IMR-90 (cell line): ENCODE results near the gene IL2. TPM values are rescaled to one million over a fixed set of nuclear protein-coding genes. Genes with fewer than 3 reads are reported as not detected.

Experiments used
- ATAC-seq: fragments of 200-7000 bp; cut with Tn5 transposase; 2 replicates; pipeline ENCODE4 v1.9.1; 2020; ENCODE audit warnings: low read depth, mild to moderate bottlenecking, moderate library complexity
- BruUV-seq: library from RNA; stranded (reverse); fragments of 400-500 nt; replicated peaks from 2 replicates; lab custom pipeline; 2021; lab: Mats Ljungman, UMichigan
- CTCF ChIA-PET: fragments of 300-600 bp; formaldehyde crosslinking; extraction: SDS; loops from one replicate; lab custom pipeline; 2021; ENCODE audit warnings: antibody characterized with exemption; lab: Yijun Ruan, JAX
- POLR2A ChIA-PET: fragments of 300-600 bp; sonication (Branson Sonifier 250); formaldehyde crosslinking; loops from one replicate; lab custom pipeline; 2022; ENCODE audit warnings: antibody characterized with exemption; ENCODE audit not compliant: unreplicated experiment; lab: Charles Lee
- DNase-seq: peaks from one replicate; pipeline ENCODE4 v3.0.0; 2013
- H2AFZ ChIP-seq: replicated peaks from 2 replicates; pipeline ENCODE3; 2013; ENCODE audit warnings: low read length, mild to moderate bottlenecking; ENCODE audit not compliant: poor library complexity
- H2AK5ac ChIP-seq: 2 replicates; pipeline ENCODE4 v1.6.1; 2013; ENCODE audit warnings: low read depth, low read length, inconsistent platforms
- H2AK9ac ChIP-seq: replicated peaks from 2 replicates; pipeline ENCODE3; 2013; ENCODE audit warnings: mild to moderate bottlenecking, low read depth, low read length, moderate library complexity; ENCODE audit not compliant: poor library complexity
- H2BK120ac ChIP-seq: 2 replicates; pipeline ENCODE4 v1.6.1; 2013; ENCODE audit warnings: low read depth, low read length, inconsistent platforms
- H2BK15ac ChIP-seq: 3 replicates; pipeline ENCODE4 v1.6.1; 2013; ENCODE audit warnings: low read depth, low read length, inconsistent platforms
- H2BK20ac ChIP-seq: 2 replicates; pipeline ENCODE4 v1.6.1; 2013; ENCODE audit warnings: low read depth, mild to moderate bottlenecking, inconsistent platforms, low read length, moderate library complexity
- H2BK5ac ChIP-seq: 2 replicates; pipeline ENCODE4 v1.6.1; 2013; ENCODE audit warnings: mild to moderate bottlenecking, low read depth, low read length, inconsistent platforms; ENCODE audit not compliant: poor library complexity, severe bottlenecking
- H3K14ac ChIP-seq: replicated peaks from 2 replicates; pipeline ENCODE4 v1.6.1; 2013; ENCODE audit warnings: low read depth, low read length, inconsistent platforms
- H3K18ac ChIP-seq: 2 replicates; pipeline ENCODE4 v1.6.1; 2013; ENCODE audit warnings: low read depth, low read length, control low read depth
- H3K23ac ChIP-seq: 2 replicates; pipeline ENCODE4 v1.6.1; 2013; ENCODE audit warnings: low read depth, low read length, inconsistent platforms
- H3K27ac ChIP-seq: 2 replicates; pipeline ENCODE4 v1.5.1; 2013; ENCODE audit warnings: mild to moderate bottlenecking, control low read depth, low read length; ENCODE audit not compliant: insufficient read depth
- H3K27me3 ChIP-seq: 2 replicates; pipeline ENCODE4 v1.6.1; 2013; ENCODE audit warnings: low read length; ENCODE audit not compliant: control insufficient read depth, insufficient read depth
- H3K36me3 ChIP-seq: 2 replicates; pipeline ENCODE4 v1.6.1; 2013; ENCODE audit warnings: low read length, mixed read lengths; ENCODE audit not compliant: control insufficient read depth, insufficient read depth
- H3K4ac ChIP-seq: 2 replicates; pipeline ENCODE4 v1.6.1; 2013; ENCODE audit warnings: low read depth, low read length, inconsistent platforms
- H3K4me1 ChIP-seq: 2 replicates; pipeline ENCODE4 v1.6.1; 2013; ENCODE audit warnings: low read length, mixed read lengths; ENCODE audit not compliant: control insufficient read depth, insufficient read depth
- H3K4me2 ChIP-seq: 2 replicates; pipeline ENCODE4 v1.6.1; 2013; ENCODE audit warnings: low read depth, mild to moderate bottlenecking, control low read depth, low read length, moderate library complexity
- H3K4me3 ChIP-seq: 2 replicates; pipeline ENCODE4 v1.5.1; 2013; ENCODE audit warnings: low read depth, mild to moderate bottlenecking, control low read depth, low read length, moderate library complexity; ENCODE audit not compliant: insufficient read depth
- H3K56ac ChIP-seq: 2 replicates; pipeline ENCODE4 v1.6.1; 2013; ENCODE audit warnings: low read length, inconsistent platforms; ENCODE audit not compliant: insufficient read depth; ENCODE audit errors: extremely low read depth
- H3K79me1 ChIP-seq, 2 experiments: 2 replicates each; pipeline ENCODE4 v1.6.1; 2013; ENCODE audit warnings: low read length in 2 of 2, inconsistent platforms in 1 of 2, low read depth in 1 of 2
- H3K9ac ChIP-seq: 2 replicates; pipeline ENCODE4 v1.6.1; 2013; ENCODE audit warnings: low read depth, low read length, control low read depth
- H3K9me1 ChIP-seq: 2 replicates; pipeline ENCODE4 v1.6.1; 2013; ENCODE audit warnings: low read length, inconsistent platforms; ENCODE audit not compliant: insufficient read depth
- H3K9me3 ChIP-seq: 2 replicates; pipeline ENCODE4 v1.6.1; 2013; ENCODE audit warnings: low read length; ENCODE audit not compliant: control insufficient read depth, insufficient read depth
- H4K20me1 ChIP-seq: 2 replicates; pipeline ENCODE4 v1.6.1; 2013; ENCODE audit warnings: low read length, inconsistent platforms; ENCODE audit not compliant: insufficient read depth
- H4K5ac ChIP-seq: 2 replicates; pipeline ENCODE4 v1.6.1; 2013; ENCODE audit warnings: mild to moderate bottlenecking, low read depth, low read length, control low read depth
- H4K8ac ChIP-seq, 2 experiments: 2 replicates each; pipeline ENCODE4 v1.6.1; 2013; ENCODE audit warnings: low read depth in 2 of 2, low read length in 2 of 2, control low read depth in 1 of 2, inconsistent platforms in 1 of 2
- H4K91ac ChIP-seq: 2 replicates; pipeline ENCODE4 v1.6.1; 2013; ENCODE audit warnings: low read depth, low read length, inconsistent platforms; ENCODE audit not compliant: insufficient read depth
- BHLHE40 ChIP-seq: fragments of 150-350 bp; IDR thresholded peaks from 2 replicates; pipeline ENCODE4 v1.6.1; 2016; ENCODE audit warnings: mild to moderate bottlenecking, low read depth, low read length
- CHD1 ChIP-seq: IDR thresholded peaks from 2 replicates; pipeline ENCODE4 v1.6.1; 2012; ENCODE audit warnings: low read depth, low read length, improper control_type of control experiment
- ELK1 ChIP-seq: fragments of 150-350 bp; IDR thresholded peaks from 2 replicates; pipeline ENCODE4 v1.6.1; 2016; ENCODE audit warnings: low read depth, mild to moderate bottlenecking, low read length, moderate library complexity, borderline replicate concordance
- FOS ChIP-seq: fragments of 150-350 bp; IDR thresholded peaks from 2 replicates; pipeline ENCODE4 v1.6.1; 2016; ENCODE audit warnings: low read depth, low read length
- MAFK ChIP-seq: IDR thresholded peaks from 2 replicates; pipeline ENCODE4 v1.6.1; 2012; ENCODE audit warnings: low read depth, low read length, improper control_type of control experiment
- MAZ ChIP-seq: IDR thresholded peaks from 2 replicates; pipeline ENCODE4 v1.6.1; 2012; ENCODE audit warnings: low read depth, mild to moderate bottlenecking, low read length, improper control_type of control experiment, moderate library complexity, borderline replicate concordance
- MXI1 ChIP-seq: IDR thresholded peaks from 2 replicates; pipeline ENCODE4 v1.6.1; 2012; ENCODE audit warnings: low read depth, mild to moderate bottlenecking, low read length, moderate library complexity, borderline replicate concordance
- NFE2L2 ChIP-seq: fragments of 150-350 bp; IDR thresholded peaks from 2 replicates; pipeline ENCODE4 v1.6.1; 2016; ENCODE audit warnings: low read depth, mild to moderate bottlenecking, low read length
- POLR2A ChIP-seq: IDR thresholded peaks from 2 replicates; pipeline ENCODE4 v1.6.1; 2012; ENCODE audit warnings: mild to moderate bottlenecking, low read depth, low read length
- RAD21 ChIP-seq: IDR thresholded peaks from 2 replicates; pipeline ENCODE4 v1.6.1; 2012; ENCODE audit warnings: low read length, improper control_type of control experiment
- RCOR1 ChIP-seq: IDR thresholded peaks from 2 replicates; pipeline ENCODE4 v1.6.1; 2012; ENCODE audit warnings: mild to moderate bottlenecking, low read length, improper control_type of control experiment; ENCODE audit not compliant: insufficient replicate concordance
- RFX5 ChIP-seq: IDR thresholded peaks from 2 replicates; pipeline ENCODE4 v1.8.0; 2012; ENCODE audit warnings: low read depth, mild to moderate bottlenecking, low read length, moderate library complexity
- SMC3 ChIP-seq: fragments of 150-350 bp; IDR thresholded peaks from 2 replicates; pipeline ENCODE4 v1.6.1; 2016; ENCODE audit warnings: low read depth, mild to moderate bottlenecking, antibody characterized with exemption, low read length, moderate library complexity
- USF2 ChIP-seq: fragments of 150-350 bp; IDR thresholded peaks from 2 replicates; pipeline ENCODE4 v1.6.1; 2017; ENCODE audit warnings: mild to moderate bottlenecking, antibody characterized with exemption, low read length, low read depth
- WGBS, 2 experiments: methylation state at CpG; one replicate each; pipeline versions ENCODE4 v1.1.5 to v1.1.7; 2013; ENCODE audit warnings: missing lambda C conversion rate in 2 of 2; ENCODE audit not compliant: insufficient read length in 1 of 2; ENCODE audit errors: extremely low coverage in 2 of 2; 5-methylcytosine and 5-hydroxymethylcytosine counted together
- dilution Hi-C: fragments of 300-500 bp; cut with HindIII; formaldehyde crosslinking; loops from one replicate; pipeline ENCODE4 v1.14.3; 2018; ENCODE audit warnings: low sequenced_read_pairs; ENCODE audit not compliant: unreplicated experiment
- in situ Hi-C: fragments of 300-500 bp; cut with MboI; formaldehyde crosslinking; loops from 3 replicates; pipeline ENCODE4 v1.14.3; 2019; ENCODE audit warnings: low sequenced_read_pairs, inconsistent platforms, mixed read lengths
- intact Hi-C: fragments of 100-400 bp; cut with micrococcal nuclease; formaldehyde crosslinking; loops from 2 replicates; pipeline ENCODE4 v1.10.0; 2022
- polyA plus RNA-seq, 3 experiments: library from polyadenylated mRNA; depleted of rRNA; stranded (reverse); fragments of >200 nt; gene quantifications; 2 replicates each; pipeline ENCODE4 v1.2.3, GENCODE V29; 2012; ENCODE audit warnings: low replicate concordance in 1 of 3
- total RNA-seq: library from RNA; depleted of rRNA; stranded (reverse); fragments of >200 nt; gene quantifications from 2 replicates; pipeline ENCODE4 v1.2.3, GENCODE V29; 2012
- TF ChIP-seq, protein P1 (sequence below): conservative IDR thresholded peaks from 2 replicates; pipeline ENCODE4 v1.5.1; 2012; ENCODE audit warnings: mild to moderate bottlenecking, low read depth, low read length, improper control_type of control experiment

Gene IL2
- total and polyA plus RNA-seq, 2 of the 4 experiments (the other 2 are of a cell fraction) = not detected

GRCh38 chr4:122480655-122481487, 24.3 kb upstream of the IL2 start:
- Histone ChIP-seq H2BK120ac (no peak overlapping the region), H3K9ac (no peak overlapping the region), H4K20me1 (no peaks in the 10 kb centered on the region), H3K4ac (no peak overlapping the region), H4K8ac (no peak overlapping the region), H2AK9ac (no peak overlapping the region), H3K27me3 (no peaks in the 10 kb centered on the region; the same call in 1 of the 2 replicates), H3K79me1 (no peaks in the 10 kb centered on the region), H3K56ac (no peak overlapping the region), H2BK15ac (no peak overlapping the region), H4K91ac (no peak overlapping the region), H3K9me3 (no peaks in the 10 kb centered on the region), H3K4me1 (no peaks in the 10 kb centered on the region; the same call in 1 of the 2 replicates), H3K4me3 (no peak overlapping the region), H3K23ac (no peak overlapping the region), H3K14ac (no peak overlapping the region), H3K9me1 (no peaks in the 10 kb centered on the region), H3K36me3 (no peaks in the 10 kb centered on the region), H4K5ac (no peak overlapping the region), H2AK5ac (no peak overlapping the region), H2BK20ac (no peak overlapping the region), H2BK5ac (no peak overlapping the region), H3K18ac (no peak overlapping the region), H3K4me2 (no peak overlapping the region), H3K27ac (no peak overlapping the region), H2AFZ (no peak overlapping the region)
- in situ Hi-C loops = no loop called here
- WGBS, 2 experiments = no CpG with 5 or more reads among the region's 1 CpG
- dilution Hi-C loops = no loop called here
- ATAC-seq (no peak), DNase-seq (no peak)
- intact Hi-C loops = no loop called here
- CTCF ChIA-PET = no interaction called here
- BruUV-seq = no TSS peak
- POLR2A ChIA-PET = no interaction called here
- TF ChIP-seq FOS (no peak), SMC3 (no peak), MXI1 (no peak), USF2 (no peak), MAZ (no peak), ELK1 (no peak), NFE2L2 (no peak), BHLHE40 (no peak), RCOR1 (no peak), RFX5 (no peak), RAD21 (no peak), CHD1 (no peak), MAFK (no peak), POLR2A (no peak)
- TF ChIP-seq, protein P1, sequence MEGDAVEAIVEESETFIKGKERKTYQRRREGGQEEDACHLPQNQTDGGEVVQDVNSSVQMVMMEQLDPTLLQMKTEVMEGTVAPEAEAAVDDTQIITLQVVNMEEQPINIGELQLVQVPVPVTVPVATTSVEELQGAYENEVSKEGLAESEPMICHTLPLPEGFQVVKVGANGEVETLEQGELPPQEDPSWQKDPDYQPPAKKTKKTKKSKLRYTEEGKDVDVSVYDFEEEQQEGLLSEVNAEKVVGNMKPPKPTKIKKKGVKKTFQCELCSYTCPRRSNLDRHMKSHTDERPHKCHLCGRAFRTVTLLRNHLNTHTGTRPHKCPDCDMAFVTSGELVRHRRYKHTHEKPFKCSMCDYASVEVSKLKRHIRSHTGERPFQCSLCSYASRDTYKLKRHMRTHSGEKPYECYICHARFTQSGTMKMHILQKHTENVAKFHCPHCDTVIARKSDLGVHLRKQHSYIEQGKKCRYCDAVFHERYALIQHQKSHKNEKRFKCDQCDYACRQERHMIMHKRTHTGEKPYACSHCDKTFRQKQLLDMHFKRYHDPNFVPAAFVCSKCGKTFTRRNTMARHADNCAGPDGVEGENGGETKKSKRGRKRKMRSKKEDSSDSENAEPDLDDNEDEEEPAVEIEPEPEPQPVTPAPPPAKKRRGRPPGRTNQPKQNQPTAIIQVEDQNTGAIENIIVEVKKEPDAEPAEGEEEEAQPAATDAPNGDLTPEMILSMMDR = no peak
